IMR-90 (cell line): Measurements from ENCODE around the gene C12orf50. TPM values are rescaled to one million over a fixed set of nuclear protein-coding genes. Genes with fewer than 3 reads are reported as not detected.
A peak's percentile ranks its signal among the peaks of the same experiment; 100 is the strongest.

Source experiments
- ATAC-seq: fragments of 200-7000 bp; cut with Tn5 transposase; 2 replicates; pipeline ENCODE4 v1.9.1; 2020; ENCODE audit warnings: low read depth, mild to moderate bottlenecking, moderate library complexity
- BruUV-seq: library from RNA; stranded (reverse); fragments of 400-500 nt; replicated peaks from 2 replicates; lab custom pipeline; 2021; lab: Mats Ljungman, UMichigan
- CTCF ChIA-PET: fragments of 300-600 bp; formaldehyde crosslinking; extraction: SDS; loops from one replicate; lab custom pipeline; 2021; ENCODE audit warnings: antibody characterized with exemption; lab: Yijun Ruan, JAX
- POLR2A ChIA-PET: fragments of 300-600 bp; sonication (Branson Sonifier 250); formaldehyde crosslinking; loops from one replicate; lab custom pipeline; 2022; ENCODE audit warnings: antibody characterized with exemption; ENCODE audit not compliant: unreplicated experiment; lab: Charles Lee
- DNase-seq: peaks from one replicate; pipeline ENCODE4 v3.0.0; 2013
- H2AFZ ChIP-seq: replicated peaks from 2 replicates; pipeline ENCODE3; 2013; ENCODE audit warnings: low read length, mild to moderate bottlenecking; ENCODE audit not compliant: poor library complexity
- H2AK5ac ChIP-seq: 2 replicates; pipeline ENCODE4 v1.6.1; 2013; ENCODE audit warnings: low read depth, low read length, inconsistent platforms
- H2AK9ac ChIP-seq: replicated peaks from 2 replicates; pipeline ENCODE3; 2013; ENCODE audit warnings: mild to moderate bottlenecking, low read depth, low read length, moderate library complexity; ENCODE audit not compliant: poor library complexity
- H2BK120ac ChIP-seq: 2 replicates; pipeline ENCODE4 v1.6.1; 2013; ENCODE audit warnings: low read depth, low read length, inconsistent platforms
- H2BK15ac ChIP-seq: 3 replicates; pipeline ENCODE4 v1.6.1; 2013; ENCODE audit warnings: low read depth, low read length, inconsistent platforms
- H2BK20ac ChIP-seq: 2 replicates; pipeline ENCODE4 v1.6.1; 2013; ENCODE audit warnings: low read depth, mild to moderate bottlenecking, inconsistent platforms, low read length, moderate library complexity
- H2BK5ac ChIP-seq: 2 replicates; pipeline ENCODE4 v1.6.1; 2013; ENCODE audit warnings: mild to moderate bottlenecking, low read depth, low read length, inconsistent platforms; ENCODE audit not compliant: poor library complexity, severe bottlenecking
- H3K14ac ChIP-seq: replicated peaks from 2 replicates; pipeline ENCODE4 v1.6.1; 2013; ENCODE audit warnings: low read depth, low read length, inconsistent platforms
- H3K18ac ChIP-seq: 2 replicates; pipeline ENCODE4 v1.6.1; 2013; ENCODE audit warnings: low read depth, low read length, control low read depth
- H3K23ac ChIP-seq: 2 replicates; pipeline ENCODE4 v1.6.1; 2013; ENCODE audit warnings: low read depth, low read length, inconsistent platforms
- H3K27ac ChIP-seq: 2 replicates; pipeline ENCODE4 v1.5.1; 2013; ENCODE audit warnings: mild to moderate bottlenecking, control low read depth, low read length; ENCODE audit not compliant: insufficient read depth
- H3K27me3 ChIP-seq: 2 replicates; pipeline ENCODE4 v1.6.1; 2013; ENCODE audit warnings: low read length; ENCODE audit not compliant: control insufficient read depth, insufficient read depth
- H3K36me3 ChIP-seq: 2 replicates; pipeline ENCODE4 v1.6.1; 2013; ENCODE audit warnings: low read length, mixed read lengths; ENCODE audit not compliant: control insufficient read depth, insufficient read depth
- H3K4ac ChIP-seq: 2 replicates; pipeline ENCODE4 v1.6.1; 2013; ENCODE audit warnings: low read depth, low read length, inconsistent platforms
- H3K4me1 ChIP-seq: 2 replicates; pipeline ENCODE4 v1.6.1; 2013; ENCODE audit warnings: low read length, mixed read lengths; ENCODE audit not compliant: control insufficient read depth, insufficient read depth
- H3K4me2 ChIP-seq: 2 replicates; pipeline ENCODE4 v1.6.1; 2013; ENCODE audit warnings: low read depth, mild to moderate bottlenecking, control low read depth, low read length, moderate library complexity
- H3K4me3 ChIP-seq: 2 replicates; pipeline ENCODE4 v1.5.1; 2013; ENCODE audit warnings: low read depth, mild to moderate bottlenecking, control low read depth, low read length, moderate library complexity; ENCODE audit not compliant: insufficient read depth
- H3K56ac ChIP-seq: 2 replicates; pipeline ENCODE4 v1.6.1; 2013; ENCODE audit warnings: low read length, inconsistent platforms; ENCODE audit not compliant: insufficient read depth; ENCODE audit errors: extremely low read depth
- H3K79me1 ChIP-seq, 2 experiments: 2 replicates each; pipeline ENCODE4 v1.6.1; 2013; ENCODE audit warnings: low read length in 2 of 2, inconsistent platforms in 1 of 2, low read depth in 1 of 2
- H3K9ac ChIP-seq: 2 replicates; pipeline ENCODE4 v1.6.1; 2013; ENCODE audit warnings: low read depth, low read length, control low read depth
- H3K9me1 ChIP-seq: 2 replicates; pipeline ENCODE4 v1.6.1; 2013; ENCODE audit warnings: low read length, inconsistent platforms; ENCODE audit not compliant: insufficient read depth
- H3K9me3 ChIP-seq: 2 replicates; pipeline ENCODE4 v1.6.1; 2013; ENCODE audit warnings: low read length; ENCODE audit not compliant: control insufficient read depth, insufficient read depth
- H4K20me1 ChIP-seq: 2 replicates; pipeline ENCODE4 v1.6.1; 2013; ENCODE audit warnings: low read length, inconsistent platforms; ENCODE audit not compliant: insufficient read depth
- H4K5ac ChIP-seq: 2 replicates; pipeline ENCODE4 v1.6.1; 2013; ENCODE audit warnings: mild to moderate bottlenecking, low read depth, low read length, control low read depth
- H4K8ac ChIP-seq, 2 experiments: 2 replicates each; pipeline ENCODE4 v1.6.1; 2013; ENCODE audit warnings: low read depth in 2 of 2, low read length in 2 of 2, control low read depth in 1 of 2, inconsistent platforms in 1 of 2
- H4K91ac ChIP-seq: 2 replicates; pipeline ENCODE4 v1.6.1; 2013; ENCODE audit warnings: low read depth, low read length, inconsistent platforms; ENCODE audit not compliant: insufficient read depth
- CHD1 ChIP-seq: IDR thresholded peaks from 2 replicates; pipeline ENCODE4 v1.6.1; 2012; ENCODE audit warnings: low read depth, low read length, improper control_type of control experiment
- FOS ChIP-seq: fragments of 150-350 bp; IDR thresholded peaks from 2 replicates; pipeline ENCODE4 v1.6.1; 2016; ENCODE audit warnings: low read depth, low read length
- POLR2A ChIP-seq: IDR thresholded peaks from 2 replicates; pipeline ENCODE4 v1.6.1; 2012; ENCODE audit warnings: mild to moderate bottlenecking, low read depth, low read length
- RFX5 ChIP-seq: IDR thresholded peaks from 2 replicates; pipeline ENCODE4 v1.8.0; 2012; ENCODE audit warnings: low read depth, mild to moderate bottlenecking, low read length, moderate library complexity
- USF2 ChIP-seq: fragments of 150-350 bp; IDR thresholded peaks from 2 replicates; pipeline ENCODE4 v1.6.1; 2017; ENCODE audit warnings: mild to moderate bottlenecking, antibody characterized with exemption, low read length, low read depth
- WGBS, 2 experiments: methylation state at CpG; one replicate each; pipeline versions ENCODE4 v1.1.5 to v1.1.7; 2013; ENCODE audit warnings: missing lambda C conversion rate in 2 of 2; ENCODE audit not compliant: insufficient read length in 1 of 2; ENCODE audit errors: extremely low coverage in 2 of 2; 5-methylcytosine and 5-hydroxymethylcytosine counted together
- dilution Hi-C: fragments of 300-500 bp; cut with HindIII; formaldehyde crosslinking; loops from one replicate; pipeline ENCODE4 v1.14.3; 2018; ENCODE audit warnings: low sequenced_read_pairs; ENCODE audit not compliant: unreplicated experiment
- in situ Hi-C: fragments of 300-500 bp; cut with MboI; formaldehyde crosslinking; loops from 3 replicates; pipeline ENCODE4 v1.14.3; 2019; ENCODE audit warnings: low sequenced_read_pairs, inconsistent platforms, mixed read lengths
- intact Hi-C: fragments of 100-400 bp; cut with micrococcal nuclease; formaldehyde crosslinking; loops from 2 replicates; pipeline ENCODE4 v1.10.0; 2022
- polyA plus RNA-seq, 3 experiments: library from polyadenylated mRNA; depleted of rRNA; stranded (reverse); fragments of >200 nt; gene quantifications; 2 replicates each; pipeline ENCODE4 v1.2.3, GENCODE V29; 2012; ENCODE audit warnings: low replicate concordance in 1 of 3
- total RNA-seq: library from RNA; depleted of rRNA; stranded (reverse); fragments of >200 nt; gene quantifications from 2 replicates; pipeline ENCODE4 v1.2.3, GENCODE V29; 2012

C12orf50 gene
- total and polyA plus RNA-seq, 2 of the 4 experiments (the other 2 are of a cell fraction): not detected

GRCh38 chr12:88067301-88067700 lies 38.1 kb upstream of the C12orf50 start:
- Histone ChIP-seq H3K9ac (no peak overlapping the region), H3K18ac (no peak overlapping the region), H2BK20ac (no peak overlapping the region), H3K4me3 (no peak overlapping the region), H2BK120ac (no peak overlapping the region), H4K20me1 (no peaks in the 10 kb centered on the region), H4K5ac (no peak overlapping the region), H3K27me3 (no peaks in the 10 kb centered on the region), H4K91ac (no peak overlapping the region), H3K27ac (no peak overlapping the region), H3K4me1 (no peaks in the 10 kb centered on the region), H3K56ac (no peak overlapping the region), H3K9me1 (no peaks in the 10 kb centered on the region; the same call in 1 of the 2 replicates), H2BK5ac (no peak overlapping the region), H3K14ac (no peak overlapping the region), H2AFZ (no peak overlapping the region), H2AK5ac (no peak overlapping the region), H3K4ac (no peak overlapping the region), H3K23ac (no peak overlapping the region), H4K8ac (no peak overlapping the region), H2AK9ac (no peak overlapping the region), H3K9me3 (no peaks in the 10 kb centered on the region), H2BK15ac (no peak overlapping the region), H3K79me1 (no peaks in the 10 kb centered on the region), H3K36me3 (peaks cover 4% of the 10 kb centered on the region; the same call in 1 of the 2 replicates), H3K4me2 (no peak overlapping the region)
- ChIA-PET POLR2A (no interaction called here), CTCF (no interaction called here)
- WGBS, 2 experiments: 91% methylated on average over 5 of the region's 9 CpGs; no CpG with 5 or more reads in 1 of the 2 experiments
- dilution Hi-C loops (no loop called here), intact Hi-C loops (no loop called here), in situ Hi-C loops (no loop called here)
- DNase-seq (peak; percentile 55), ATAC-seq (no peak; the same call in 1 of the 2 replicates)
- BruUV-seq: no TSS peak
- TF ChIP-seq USF2 (no peak), RFX5 (no peak), FOS (no peak), POLR2A (no peak), CHD1 (no peak)
